ENCODE measurements around the gene ELOVL3. TPM values are rescaled to one million over a fixed set of nuclear protein-coding genes. Genes with fewer than 3 reads are reported as not detected.

ELOVL3 gene
- total and polyA plus RNA-seq, 2 of the 13 experiments (the other 11 are each of a cell fraction or from before 2014, with no cell fraction given): 0.58 to 0.69 TPM

GRCh38 chr10:102225646-102226541 is at the start of gene ELOVL3 (continued):
- 0 out of 2 replicates have a peak, but pooled peaks have one; percentile 25 for TF ChIP-seq ZNF33A (CRISPR knock-in tag; IDR thresholded peaks at IDR 0.05; ENCODE audit: borderline replicate concordance)
- TF ChIP-seq ZNF281 (CRISPR knock-in tag; IDR thresholded peaks at IDR 0.05; ENCODE audit: borderline replicate concordance): no peak
- peak; percentile 92 for TF ChIP-seq ZNF784 (CRISPR knock-in tag; IDR thresholded peaks at IDR 0.05; ENCODE audit: borderline replicate concordance)
- TF ChIP-seq NR2F1 (CRISPR knock-in tag; IDR thresholded peaks at IDR 0.05): no peak
- TF ChIP-seq ZNF292 (CRISPR knock-in tag; IDR thresholded peaks at IDR 0.05; ENCODE audit: borderline replicate concordance, low read depth): no peak
- peak; percentile 91 for TF ChIP-seq HINFP (CRISPR knock-in tag; IDR thresholded peaks at IDR 0.05; ENCODE audit: low read depth)
- TF ChIP-seq ZNF839 (CRISPR knock-in tag; IDR thresholded peaks at IDR 0.05; ENCODE audit: borderline replicate concordance): peak; percentile 92
- no peak for TF ChIP-seq MTA3 (CRISPR knock-in tag; IDR thresholded peaks at IDR 0.05)
- TF ChIP-seq GLMP (CRISPR knock-in tag; IDR thresholded peaks at IDR 0.05; ENCODE audit: borderline replicate concordance): 0 out of 2 replicates have a peak, but pooled peaks have one; percentile 44
- peak; percentile 79; the same call in 1 of the 2 replicates for TF ChIP-seq CSRNP1 (CRISPR knock-in tag; IDR thresholded peaks at IDR 0.05)
- no peak; the same call in 1 of the 2 replicates for TF ChIP-seq MED13 (CRISPR knock-in tag; IDR thresholded peaks at IDR 0.05)
- TF ChIP-seq ZBTB49 (CRISPR knock-in tag; IDR thresholded peaks at IDR 0.05; ENCODE audit: borderline replicate concordance): no peak
- TF ChIP-seq ZMAT5 (CRISPR knock-in tag; IDR thresholded peaks at IDR 0.05; ENCODE audit: borderline replicate concordance, low read depth): no peak
- peak; percentile 93 for TF ChIP-seq ZNF441 (CRISPR knock-in tag; IDR thresholded peaks at IDR 0.05; ENCODE audit: borderline replicate concordance)
- TF ChIP-seq BCL6 (CRISPR knock-in tag; IDR thresholded peaks at IDR 0.05): 0 out of 2 replicates have a peak, but pooled peaks have one; percentile 28

All from HepG2 (cell line).